ENCODE measurements around the gene MOV10L1. TPM values are rescaled to one million over a fixed set of nuclear protein-coding genes. Genes with fewer than 3 reads are reported as not detected.

Gene MOV10L1
- total and polyA plus RNA-seq, 2 experiments from 2014 or later, result 0.73 to 1.8 TPM

DNA sequence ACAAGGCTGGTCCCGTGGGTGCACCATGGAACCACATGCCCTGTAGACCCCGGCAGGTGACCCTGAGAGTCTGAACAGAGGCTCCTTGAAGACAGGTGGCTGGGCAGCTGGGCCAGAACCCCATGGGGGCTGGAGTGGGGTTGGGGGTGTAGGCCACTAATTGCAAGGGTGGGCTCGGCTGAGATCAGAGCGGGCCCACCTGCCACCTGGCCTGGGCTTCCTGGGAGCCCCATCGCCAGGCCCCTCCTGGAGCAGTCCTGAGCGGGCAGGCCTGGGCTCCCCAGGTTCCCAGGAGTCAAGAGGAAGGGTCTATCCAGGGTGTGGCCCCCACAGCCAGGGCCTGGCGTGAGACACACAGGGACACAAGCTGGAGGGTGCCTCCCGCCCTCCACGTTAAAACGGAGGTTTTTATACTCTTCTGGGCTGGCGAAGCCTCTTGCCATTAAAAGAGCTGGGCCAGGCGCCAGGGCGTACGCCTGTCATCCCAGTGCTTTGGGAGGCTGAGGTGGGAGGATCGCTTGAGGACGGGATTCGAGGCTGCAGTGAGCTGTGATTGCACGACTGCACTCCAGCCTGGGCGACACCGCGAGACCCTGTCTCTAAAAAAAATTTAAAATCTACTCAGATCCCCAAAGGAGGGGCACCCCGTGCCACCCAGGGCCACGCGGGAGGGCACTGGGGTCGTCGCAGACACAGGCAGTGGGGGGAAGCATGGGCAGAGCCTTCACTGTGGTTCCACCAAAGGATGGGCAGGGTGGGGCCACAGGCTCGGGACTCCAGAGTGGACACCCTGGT lies 91.1 kb downstream of the MOV10L1 start (continued):
- TF ChIP-seq, protein P1, sequence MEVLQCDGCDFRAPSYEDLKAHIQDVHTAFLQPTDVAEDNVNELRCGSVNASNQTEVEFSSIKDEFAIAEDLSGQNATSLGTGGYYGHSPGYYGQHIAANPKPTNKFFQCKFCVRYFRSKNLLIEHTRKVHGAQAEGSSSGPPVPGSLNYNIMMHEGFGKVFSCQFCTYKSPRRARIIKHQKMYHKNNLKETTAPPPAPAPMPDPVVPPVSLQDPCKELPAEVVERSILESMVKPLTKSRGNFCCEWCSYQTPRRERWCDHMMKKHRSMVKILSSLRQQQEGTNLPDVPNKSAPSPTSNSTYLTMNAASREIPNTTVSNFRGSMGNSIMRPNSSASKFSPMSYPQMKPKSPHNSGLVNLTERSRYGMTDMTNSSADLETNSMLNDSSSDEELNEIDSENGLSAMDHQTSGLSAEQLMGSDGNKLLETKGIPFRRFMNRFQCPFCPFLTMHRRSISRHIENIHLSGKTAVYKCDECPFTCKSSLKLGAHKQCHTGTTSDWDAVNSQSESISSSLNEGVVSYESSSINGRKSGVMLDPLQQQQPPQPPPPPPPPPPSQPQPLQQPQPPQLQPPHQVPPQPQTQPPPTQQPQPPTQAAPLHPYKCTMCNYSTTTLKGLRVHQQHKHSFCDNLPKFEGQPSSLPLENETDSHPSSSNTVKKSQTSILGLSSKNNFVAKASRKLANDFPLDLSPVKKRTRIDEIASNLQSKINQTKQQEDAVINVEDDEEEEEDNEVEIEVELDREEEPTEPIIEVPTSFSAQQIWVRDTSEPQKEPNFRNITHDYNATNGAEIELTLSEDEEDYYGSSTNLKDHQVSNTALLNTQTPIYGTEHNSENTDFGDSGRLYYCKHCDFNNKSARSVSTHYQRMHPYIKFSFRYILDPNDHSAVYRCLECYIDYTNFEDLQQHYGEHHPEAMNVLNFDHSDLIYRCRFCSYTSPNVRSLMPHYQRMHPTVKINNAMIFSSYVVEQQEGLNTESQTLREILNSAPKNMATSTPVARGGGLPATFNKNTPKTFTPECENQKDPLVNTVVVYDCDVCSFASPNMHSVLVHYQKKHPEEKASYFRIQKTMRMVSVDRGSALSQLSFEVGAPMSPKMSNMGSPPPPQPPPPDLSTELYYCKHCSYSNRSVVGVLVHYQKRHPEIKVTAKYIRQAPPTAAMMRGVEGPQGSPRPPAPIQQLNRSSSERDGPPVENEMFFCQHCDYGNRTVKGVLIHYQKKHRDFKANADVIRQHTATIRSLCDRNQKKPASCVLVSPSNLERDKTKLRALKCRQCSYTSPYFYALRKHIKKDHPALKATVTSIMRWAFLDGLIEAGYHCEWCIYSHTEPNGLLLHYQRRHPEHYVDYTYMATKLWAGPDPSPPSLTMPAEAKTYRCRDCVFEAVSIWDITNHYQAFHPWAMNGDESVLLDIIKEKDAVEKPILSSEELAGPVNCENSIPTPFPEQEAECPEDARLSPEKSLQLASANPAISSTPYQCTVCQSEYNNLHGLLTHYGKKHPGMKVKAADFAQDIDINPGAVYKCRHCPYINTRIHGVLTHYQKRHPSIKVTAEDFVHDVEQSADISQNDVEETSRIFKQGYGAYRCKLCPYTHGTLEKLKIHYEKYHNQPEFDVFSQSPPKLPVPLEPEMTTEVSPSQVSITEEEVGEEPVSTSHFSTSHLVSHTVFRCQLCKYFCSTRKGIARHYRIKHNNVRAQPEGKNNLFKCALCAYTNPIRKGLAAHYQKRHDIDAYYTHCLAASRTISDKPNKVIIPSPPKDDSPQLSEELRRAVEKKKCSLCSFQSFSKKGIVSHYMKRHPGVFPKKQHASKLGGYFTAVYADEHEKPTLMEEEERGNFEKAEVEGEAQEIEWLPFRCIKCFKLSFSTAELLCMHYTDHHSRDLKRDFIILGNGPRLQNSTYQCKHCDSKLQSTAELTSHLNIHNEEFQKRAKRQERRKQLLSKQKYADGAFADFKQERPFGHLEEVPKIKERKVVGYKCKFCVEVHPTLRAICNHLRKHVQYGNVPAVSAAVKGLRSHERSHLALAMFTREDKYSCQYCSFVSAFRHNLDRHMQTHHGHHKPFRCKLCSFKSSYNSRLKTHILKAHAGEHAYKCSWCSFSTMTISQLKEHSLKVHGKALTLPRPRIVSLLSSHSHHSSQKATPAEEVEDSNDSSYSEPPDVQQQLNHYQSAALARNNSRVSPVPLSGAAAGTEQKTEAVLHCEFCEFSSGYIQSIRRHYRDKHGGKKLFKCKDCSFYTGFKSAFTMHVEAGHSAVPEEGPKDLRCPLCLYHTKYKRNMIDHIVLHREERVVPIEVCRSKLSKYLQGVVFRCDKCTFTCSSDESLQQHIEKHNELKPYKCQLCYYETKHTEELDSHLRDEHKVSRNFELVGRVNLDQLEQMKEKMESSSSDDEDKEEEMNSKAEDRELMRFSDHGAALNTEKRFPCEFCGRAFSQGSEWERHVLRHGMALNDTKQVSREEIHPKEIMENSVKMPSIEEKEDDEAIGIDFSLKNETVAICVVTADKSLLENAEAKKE (CRISPR knock-in tag; IDR thresholded peaks at IDR 0.05), result no peak
- TF ChIP-seq ZNF331 (CRISPR knock-in tag; IDR thresholded peaks at IDR 0.05; ENCODE audit: low read depth) (no peak), STAT1 (IDR thresholded peaks at IDR 0.05; ENCODE audit: unreplicated experiment) (no peak), EZH2 (IDR thresholded peaks at IDR 0.05; ENCODE audit: low read depth, unreplicated experiment) (no peak), EZH2phosphoT487 (IDR thresholded peaks at IDR 0.05; ENCODE audit: unreplicated experiment) (no peak)
- TF ChIP-seq, protein P2, sequence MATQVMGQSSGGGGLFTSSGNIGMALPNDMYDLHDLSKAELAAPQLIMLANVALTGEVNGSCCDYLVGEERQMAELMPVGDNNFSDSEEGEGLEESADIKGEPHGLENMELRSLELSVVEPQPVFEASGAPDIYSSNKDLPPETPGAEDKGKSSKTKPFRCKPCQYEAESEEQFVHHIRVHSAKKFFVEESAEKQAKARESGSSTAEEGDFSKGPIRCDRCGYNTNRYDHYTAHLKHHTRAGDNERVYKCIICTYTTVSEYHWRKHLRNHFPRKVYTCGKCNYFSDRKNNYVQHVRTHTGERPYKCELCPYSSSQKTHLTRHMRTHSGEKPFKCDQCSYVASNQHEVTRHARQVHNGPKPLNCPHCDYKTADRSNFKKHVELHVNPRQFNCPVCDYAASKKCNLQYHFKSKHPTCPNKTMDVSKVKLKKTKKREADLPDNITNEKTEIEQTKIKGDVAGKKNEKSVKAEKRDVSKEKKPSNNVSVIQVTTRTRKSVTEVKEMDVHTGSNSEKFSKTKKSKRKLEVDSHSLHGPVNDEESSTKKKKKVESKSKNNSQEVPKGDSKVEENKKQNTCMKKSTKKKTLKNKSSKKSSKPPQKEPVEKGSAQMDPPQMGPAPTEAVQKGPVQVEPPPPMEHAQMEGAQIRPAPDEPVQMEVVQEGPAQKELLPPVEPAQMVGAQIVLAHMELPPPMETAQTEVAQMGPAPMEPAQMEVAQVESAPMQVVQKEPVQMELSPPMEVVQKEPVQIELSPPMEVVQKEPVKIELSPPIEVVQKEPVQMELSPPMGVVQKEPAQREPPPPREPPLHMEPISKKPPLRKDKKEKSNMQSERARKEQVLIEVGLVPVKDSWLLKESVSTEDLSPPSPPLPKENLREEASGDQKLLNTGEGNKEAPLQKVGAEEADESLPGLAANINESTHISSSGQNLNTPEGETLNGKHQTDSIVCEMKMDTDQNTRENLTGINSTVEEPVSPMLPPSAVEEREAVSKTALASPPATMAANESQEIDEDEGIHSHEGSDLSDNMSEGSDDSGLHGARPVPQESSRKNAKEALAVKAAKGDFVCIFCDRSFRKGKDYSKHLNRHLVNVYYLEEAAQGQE (IDR thresholded peaks at IDR 0.05; ENCODE audit: unreplicated experiment), result no peak

All from GM23338 (cell line).